HuH-7 (cell line): Measurements from ENCODE around the gene GIT2.
"Not testable (repeated sequence)": the region's sequence is repeated elsewhere in the genome, so short reads cannot be mapped to it uniquely, and the experiment has no call there.

Experiments
- DNase-seq: peaks from one replicate; pipeline ENCODE4 v3.0.0; 2011; ENCODE audit warnings: low spot score

Gene GIT2

DNA sequence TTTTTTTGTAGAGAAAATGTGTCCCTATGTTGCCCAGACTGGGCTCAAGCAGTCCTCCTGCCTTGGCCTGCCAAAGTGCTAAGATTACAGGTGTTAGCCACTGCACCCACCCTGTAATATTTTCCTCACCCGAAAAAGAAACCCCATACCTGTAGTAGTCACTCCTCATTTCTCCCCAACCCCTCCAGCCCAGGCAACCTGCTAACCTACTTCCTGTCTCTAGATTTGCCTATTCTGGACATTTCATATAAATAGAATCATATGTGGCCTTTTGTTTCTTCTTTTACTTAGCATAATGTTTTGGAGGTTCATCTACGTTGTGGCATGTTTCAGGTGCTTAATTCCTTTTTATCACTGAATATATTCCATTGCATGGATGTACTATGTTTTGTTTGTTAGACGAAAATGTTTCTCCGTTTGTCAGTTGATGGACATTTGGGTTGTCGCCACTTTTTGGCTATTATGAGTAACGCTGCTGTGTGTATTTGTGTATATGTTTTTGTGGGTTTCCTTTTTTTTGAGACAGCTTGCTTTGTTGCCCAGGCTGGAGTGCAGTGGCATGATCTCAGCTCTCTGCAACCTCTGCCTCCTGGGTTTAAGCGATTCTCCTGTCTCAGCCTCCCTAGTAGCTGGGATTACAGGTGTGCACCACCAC is 9.3 kb upstream of the GIT2 start:
- DNase-seq: no peak

DNA sequence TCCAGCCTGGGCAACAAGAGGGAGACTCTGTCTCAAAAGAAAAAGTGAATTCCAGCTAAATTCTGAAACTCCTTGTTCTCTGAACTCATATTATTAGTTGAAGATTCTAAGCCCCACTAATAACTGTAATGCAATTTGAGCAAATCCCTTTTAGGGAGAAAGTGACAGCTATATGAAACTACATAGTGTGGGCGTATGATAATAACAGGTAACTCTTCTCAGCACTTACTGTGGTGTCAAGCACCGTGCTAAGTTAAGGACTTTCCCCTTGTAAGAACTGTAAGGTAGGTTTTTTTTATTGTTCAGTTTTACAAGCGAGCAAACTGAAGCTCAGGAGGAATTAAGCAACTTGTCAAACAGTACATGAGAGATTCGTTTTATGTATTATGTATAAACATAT is 8.4 kb upstream of the GIT2 start:
- no peak for DNase-seq

DNA sequence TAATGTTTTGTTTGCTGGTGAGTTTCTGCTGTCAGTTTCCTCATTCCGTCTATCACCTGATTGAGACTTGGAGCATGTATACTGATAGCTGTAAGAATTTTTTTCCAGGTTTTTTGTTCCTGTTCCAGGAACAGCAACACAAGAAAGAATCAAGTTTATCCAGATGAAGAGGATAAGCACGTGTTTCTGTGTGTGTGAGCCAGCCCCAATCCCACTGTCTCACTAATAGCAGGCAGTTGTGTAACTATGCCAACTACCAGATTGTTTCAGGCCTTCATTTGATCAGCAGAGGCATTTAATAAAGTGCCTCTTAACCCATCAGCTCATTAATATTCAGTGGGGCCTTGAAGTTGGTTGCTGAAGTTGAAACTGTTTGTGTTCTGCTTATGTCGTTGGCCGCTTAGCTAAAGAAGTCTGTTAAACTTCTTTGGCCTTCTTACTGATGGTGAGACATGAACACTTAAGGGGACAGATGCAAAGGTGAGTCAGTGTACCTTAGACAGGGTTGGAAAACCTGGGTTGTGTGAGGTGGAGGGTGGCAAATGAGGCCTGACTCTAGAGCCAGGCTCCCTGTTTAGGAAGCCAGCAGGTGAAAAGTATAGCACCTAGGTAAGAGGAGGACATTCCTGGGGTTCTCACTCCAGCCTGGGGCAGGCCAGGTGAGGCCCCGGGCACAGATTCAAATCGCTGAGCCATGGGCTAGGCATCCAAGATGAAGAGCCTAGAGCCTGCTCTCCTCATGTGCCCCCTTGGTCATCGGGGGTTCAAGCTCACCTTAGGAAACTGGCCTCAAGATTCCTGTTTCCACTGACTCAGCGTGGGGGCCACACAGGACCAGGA is 6.7 kb upstream of the GIT2 start:
- DNase-seq: no peak

DNA sequence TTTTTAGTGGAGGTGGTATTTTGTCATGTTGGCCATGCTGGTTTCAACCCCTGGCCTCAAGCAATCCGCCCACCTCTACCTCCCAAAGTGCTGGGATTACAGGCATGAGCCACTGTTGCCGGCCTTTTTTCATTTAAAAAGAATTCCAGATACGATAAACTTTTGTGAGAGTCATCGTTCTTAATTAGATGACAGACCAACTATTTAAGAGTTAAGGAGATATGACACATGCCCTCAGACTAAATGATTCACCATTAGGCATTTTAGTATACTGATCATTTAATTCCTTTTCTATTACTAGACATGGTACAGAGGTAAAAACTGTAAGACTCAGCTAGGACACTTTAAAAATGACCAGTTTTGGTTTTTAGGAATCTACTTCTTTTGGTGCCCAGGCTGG is 5.4 kb upstream of the GIT2 start:
- DNase-seq: no peak

DNA sequence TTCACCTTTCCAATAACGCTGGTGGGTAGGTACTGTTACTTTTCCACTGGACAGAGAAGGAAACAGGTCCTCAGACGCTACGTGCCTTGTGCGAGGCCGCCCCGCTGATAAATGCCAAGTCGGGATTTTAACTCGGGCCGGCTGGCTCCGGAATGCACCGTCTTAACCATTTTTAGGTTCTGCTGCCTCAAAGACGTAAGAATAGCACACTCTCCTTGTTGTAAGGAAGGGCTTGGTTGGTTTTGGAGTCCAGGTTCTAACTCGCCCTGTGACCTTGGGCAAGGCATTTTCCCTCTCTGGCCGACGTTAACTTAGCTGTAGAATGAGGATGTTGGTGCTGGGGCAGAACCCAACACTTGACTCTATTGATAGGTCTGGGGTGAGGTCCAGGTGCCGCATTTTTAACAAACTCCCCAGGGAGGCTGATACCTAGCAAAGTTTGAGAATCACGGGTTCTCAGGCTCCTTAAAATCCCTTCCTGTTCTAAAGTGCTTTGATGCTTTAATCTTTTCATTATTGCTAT is 3.9 kb upstream of the GIT2 start:
- DNase-seq: no peak

DNA sequence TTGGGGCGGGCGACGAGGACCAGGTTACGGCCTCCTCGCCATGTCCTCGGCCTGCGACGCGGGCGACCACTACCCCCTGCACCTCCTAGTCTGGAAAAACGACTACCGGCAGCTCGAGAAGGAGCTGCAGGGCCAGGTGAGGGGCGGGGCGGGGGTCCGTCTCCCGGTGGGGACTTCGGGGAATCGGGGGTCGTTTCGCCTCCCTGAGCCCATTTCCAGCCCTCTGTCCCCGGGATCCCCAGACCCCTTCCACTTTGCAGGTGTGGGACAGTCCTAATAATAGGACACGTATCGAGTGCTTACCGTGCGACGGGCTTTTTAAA is 3.4 kb upstream of the GIT2 start:
- DNase-seq: no peak

DNA sequence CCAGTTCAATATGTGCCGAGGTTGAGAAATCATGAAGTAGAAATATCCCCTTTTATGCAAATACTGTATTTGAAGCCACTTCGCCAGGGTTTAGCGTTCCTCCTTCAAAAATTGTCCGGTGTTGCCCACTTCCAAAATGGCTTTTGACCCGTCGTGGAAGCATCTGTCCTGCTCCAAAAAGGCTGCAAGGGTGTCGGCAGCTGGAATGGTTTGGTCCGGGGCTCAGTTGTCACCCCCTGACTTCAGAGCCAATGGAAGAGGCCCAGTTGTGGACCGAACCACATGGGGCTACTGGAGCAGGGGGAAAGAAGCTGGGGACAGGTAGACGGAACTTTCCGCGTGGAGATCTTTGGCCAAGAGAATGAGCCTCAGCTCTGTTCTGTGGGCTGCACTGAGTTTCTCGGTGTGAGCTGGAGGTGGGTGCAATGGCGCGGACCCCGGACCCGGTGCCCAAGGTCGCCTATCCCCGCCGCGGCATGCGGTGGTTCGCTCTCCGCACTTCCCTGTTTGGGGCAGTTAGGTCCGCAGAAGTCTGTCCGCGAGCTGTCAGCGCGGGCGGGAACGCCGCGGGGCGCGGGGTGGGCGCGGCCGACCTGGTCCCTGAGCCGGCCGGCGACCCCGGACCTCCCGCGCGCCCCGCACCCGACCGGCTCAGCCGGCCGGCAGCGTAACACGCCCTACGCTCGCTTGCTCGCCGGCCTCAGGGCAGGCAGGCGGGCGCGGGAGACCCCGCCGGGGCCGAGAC is 2.9 kb upstream of the GIT2 start, which contains the start of gene ANKRD13A:
TSS of gene ANKRD13A (plus strand) at position 527 of the 745 bp plus-strand sequence. CDS start 259 bp downstream, outside the sequence.
- peak; percentile 92 for DNase-seq

DNA sequence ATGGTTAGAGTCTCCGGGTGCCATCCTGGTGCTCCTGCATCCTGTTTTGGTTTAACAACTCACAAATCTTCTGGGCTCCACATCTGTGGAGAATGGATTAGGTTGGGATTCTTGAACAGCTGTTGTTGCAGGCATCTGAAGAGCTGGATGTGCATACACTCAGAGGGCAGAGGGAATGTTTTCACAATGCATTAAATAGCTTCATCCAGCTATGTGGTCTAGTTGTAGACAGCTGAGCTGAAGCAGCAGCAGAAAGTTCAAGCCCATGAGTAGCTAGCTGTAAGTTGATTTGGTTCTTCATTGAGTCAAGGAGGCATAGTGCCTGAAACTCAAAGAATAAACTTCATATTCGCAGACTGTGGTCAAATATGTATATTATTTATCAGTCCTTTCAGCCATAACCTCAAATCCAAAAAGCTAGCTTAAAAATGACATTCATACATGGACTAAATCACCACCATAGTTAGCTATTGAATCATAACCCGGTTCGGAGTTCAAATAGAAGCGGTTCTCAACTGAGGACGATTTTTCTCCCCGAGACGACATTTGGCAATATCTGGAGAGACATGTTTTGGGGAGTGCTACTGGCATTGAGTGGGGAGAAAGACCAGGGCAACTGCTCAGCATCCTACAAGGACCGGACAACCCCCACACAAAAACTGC is 2.2 kb upstream of the GIT2 start:
- no peak for DNase-seq

DNA sequence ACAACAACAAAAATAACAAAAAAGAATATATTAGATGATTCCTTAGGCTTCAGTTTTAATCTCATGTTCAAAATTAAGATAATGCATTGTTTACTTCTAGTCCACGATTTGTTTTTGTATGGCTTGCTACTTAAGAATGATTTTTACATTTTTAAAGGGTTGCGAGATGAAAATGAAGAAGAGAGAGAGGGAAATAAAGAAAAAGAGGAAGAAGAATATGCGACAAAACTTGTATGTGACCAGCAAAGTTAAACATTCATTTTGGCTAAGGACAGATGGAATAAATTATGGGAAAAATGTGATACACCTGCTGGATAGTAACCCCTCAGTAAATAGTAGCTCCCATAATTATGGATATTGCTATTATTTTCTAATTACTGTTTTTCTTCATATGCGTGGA is 1.2 kb upstream of the GIT2 start:
- DNase-seq: no peak

DNA sequence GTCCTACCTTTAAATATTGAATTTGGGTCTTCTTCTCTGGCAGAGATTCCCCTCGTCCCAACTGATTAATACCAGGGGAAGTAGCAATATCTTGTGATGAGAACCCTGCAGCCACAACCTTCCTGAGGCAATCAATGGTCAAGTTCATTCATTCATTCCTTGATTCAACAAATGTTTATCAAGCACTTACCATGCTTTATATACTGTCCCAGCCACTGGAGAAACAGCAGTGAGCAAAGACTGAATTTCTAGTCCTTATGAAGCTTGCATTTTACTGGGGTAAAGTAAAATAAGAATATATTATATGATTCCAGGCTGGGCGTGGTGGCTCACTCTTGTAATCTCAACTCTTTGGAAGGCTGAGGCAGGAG is 300 bp upstream of the GIT2 start:
- no peak for DNase-seq

DNA sequence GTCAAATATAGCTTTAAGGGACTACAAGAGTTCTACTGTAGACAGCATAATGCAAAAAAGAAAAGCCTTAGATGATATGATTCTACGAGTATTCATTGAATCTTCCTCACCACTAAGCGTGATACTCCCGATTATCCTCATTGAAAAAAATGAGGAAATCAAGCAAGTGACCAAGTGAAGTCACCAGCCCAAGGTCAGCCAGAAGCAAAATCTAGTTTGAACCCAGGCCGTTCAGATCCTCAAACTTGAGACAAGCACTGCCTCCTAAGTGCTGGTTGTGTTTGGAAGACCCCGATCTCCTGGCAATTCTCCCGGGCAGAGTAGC is 845 bp downstream of the GIT2 start:
- DNase-seq: no peak

DNA sequence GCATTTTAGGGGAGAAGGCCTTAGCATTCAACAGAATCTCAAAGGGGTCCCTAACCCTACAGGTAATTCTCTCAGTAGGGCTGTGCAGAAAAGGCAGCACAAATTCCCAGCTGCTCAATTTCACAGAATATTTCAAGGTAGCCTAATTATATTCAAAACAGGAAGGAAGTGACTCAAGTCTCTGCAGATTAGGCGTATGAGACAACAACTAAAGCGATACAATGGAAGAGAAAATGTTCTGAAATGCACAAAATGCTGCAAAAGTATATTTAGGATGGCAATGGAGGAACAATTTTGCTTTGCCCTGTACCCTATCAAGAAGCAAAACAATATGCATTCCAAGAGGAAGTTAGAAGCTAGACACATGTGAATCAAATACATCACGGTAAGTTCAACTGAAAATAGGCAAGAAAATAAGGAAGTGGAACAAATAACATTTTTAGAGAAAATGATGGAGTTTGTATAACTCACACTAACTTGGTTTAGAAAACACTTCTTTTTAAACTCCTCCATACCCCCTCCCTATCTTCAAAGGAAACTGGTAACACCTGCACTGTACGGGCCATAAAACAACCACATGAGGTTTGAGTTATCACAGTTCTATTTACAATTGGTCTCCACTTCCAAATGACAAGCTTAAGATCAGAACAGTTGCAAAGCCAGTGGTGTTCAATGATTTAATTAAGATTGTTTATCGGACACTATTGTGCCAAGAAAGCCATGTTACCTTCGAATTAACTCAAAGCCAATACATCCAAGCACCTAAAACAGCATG is 1.6 kb downstream of the GIT2 start:
- no peak for DNase-seq

DNA sequence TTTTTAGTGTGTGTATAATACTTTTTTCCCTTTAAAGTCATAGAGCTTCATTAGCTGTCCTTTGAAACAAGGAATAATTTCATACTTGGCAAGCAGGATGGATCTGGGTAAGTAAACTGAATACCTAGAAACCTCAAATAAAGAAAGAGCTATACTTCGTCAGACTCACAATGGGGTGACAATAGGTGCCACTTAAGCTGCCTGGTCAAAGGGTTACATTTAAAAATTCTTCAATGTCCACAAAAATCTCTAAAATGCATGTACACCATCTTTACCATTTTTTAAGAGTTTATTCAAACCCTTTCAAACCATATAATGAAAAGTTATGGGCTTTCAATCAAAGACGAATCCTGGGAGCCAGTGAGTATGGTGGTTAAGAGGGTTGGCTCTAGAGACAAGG is 3.1 kb downstream of the GIT2 start:
- no peak for DNase-seq

DNA sequence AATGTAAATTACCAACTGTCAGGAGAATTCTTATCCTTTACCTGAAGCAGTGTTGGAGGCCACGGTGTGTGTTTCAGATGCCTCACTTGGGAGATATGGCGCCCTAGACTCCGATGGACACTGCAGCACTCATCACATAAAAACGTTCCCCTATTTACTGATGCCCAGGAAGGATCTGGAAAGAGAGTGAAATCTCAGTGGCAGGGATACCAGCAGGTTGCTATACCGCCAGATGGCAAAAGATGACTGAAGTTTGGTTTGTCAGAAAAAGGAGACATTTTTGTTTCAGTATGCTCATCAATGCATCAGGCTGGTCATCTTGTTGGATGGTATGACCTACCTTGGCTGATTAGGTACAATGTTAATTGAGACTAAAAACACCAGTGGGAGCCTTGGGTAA is 4.6 kb downstream of the GIT2 start:
- no peak for DNase-seq

DNA sequence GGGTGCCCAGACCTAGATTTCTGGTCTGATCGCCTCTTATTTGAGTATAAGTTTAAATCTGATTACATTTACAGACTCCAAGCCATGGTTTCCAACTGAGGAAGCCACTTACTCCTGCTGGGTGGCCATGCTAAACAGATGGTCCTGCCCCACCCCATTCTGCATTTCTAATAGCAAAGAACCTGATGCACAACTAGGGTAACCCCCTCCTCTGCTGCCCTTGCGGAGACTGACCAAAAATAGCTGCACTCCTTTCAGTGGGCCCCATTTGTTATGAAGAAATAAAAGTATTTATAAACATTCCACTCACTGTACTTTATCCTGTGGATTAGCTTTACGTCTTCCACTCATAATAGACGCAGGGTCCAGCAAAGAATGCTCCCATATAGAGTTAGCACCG is 6.8 kb downstream of the GIT2 start:
- no peak for DNase-seq

DNA sequence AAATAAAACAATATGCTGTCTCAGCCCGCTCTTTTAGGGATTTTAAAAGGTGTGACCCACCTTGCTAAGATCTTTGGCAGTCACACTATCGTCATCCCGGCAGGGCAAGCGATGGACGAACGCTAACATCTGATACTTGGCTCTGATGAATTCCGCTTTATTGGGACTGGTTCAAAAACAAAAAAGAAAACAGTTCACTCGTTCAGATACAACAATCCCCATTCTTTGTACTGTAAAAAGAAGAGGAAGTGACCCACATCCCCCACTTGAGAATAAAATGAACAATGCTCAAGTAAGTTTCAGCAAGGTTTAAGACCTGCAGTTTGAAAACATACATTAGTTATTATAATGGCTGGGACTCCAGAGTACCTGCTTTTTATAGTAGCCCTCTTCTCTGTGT is 7.3 kb downstream of the GIT2 start:
- DNase-seq: no peak

DNA sequence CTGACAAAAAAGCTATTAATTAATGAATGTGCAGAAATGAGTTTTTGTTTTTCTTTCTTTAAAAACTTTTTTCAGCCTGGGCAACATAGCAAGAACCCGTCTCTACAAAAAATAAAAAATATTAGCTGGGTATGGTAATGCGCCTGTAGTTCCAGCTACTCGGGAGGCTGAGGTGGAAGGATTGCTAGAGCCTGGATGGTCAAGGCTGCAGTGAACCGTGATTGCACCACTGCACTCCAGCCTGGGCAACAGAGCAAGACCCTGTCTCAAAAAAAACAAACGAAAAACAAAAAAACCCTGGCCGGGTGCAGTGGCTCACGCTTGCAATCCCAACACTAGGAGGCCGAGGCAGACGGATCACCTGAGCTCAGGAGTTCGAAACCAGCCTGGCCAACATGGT is 7.9 kb downstream of the GIT2 start:
- DNase-seq: no peak

DNA sequence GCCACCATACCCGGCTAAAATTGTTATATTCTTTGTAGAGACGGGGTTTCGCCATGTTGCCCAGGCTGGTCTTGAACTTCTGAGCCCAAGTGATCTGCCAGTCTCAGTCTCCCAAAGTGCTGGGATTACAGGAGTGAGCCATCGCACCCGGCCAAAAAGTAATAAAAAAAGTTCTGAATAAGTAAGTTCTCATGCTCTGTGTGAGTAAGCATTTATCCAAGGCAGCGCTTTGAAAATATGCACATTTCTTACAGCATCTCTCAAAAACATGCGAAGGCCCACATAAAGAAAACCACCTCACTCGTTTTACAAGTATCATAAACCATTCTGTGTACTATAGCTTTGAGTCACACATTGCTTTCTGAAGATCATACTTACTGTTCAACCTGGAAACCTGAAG is 8.6 kb downstream of the GIT2 start:
- DNase-seq: no peak

DNA sequence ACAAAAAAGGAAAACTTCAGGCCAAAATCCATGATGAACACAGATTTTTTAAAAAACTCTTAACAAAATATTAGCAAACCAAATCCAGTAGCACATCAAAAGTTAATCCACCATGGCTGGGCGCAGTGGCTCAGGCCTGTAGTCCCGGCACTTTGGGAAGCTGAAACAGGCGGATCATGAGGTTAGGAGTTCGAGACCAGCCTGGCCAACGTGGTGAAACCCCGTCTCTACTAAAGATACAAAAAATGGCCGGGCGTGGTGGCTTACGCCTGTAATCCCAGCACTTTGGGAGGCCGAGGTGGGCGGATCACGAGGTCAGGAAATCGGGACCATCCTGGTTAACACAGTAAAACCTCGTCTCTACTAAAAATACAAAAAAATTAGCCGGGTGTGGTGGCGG is 9.9 kb downstream of the GIT2 start:
- DNase-seq: not testable (repeated sequence)

DNA sequence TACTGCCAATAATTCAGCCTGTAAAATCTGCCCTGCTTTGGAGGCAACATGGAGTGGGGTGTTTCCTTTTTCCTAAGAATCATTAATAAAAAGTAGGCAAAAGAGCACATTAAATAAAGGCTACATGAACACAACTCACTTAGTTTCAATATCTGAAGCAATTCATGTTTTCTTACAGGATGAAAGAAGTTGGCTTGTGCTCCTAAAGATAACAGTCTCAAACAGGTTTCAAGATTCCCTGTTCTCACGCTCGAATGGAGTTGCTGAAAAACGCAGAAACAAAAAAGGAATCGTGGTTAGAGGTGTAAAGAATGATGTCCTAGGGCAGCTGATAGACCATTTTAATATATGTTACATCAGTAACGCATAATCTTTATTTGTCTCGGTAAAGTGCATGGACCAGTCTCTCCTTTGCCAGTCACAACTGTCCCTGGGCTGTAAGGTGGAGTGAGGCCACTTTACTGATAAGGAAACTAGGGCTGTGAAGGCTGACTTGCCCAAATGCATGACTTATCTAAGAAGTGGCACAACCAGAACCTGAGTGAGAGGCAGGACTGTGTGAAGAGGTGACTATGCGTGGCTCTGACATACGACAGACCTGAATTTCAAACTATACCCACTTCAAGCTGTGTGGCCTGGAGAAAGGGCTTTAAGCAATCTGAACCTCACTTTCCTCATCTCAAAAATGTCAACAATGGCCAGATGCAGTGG is 12.6 kb downstream of the GIT2 start:
- DNase-seq: no peak

DNA sequence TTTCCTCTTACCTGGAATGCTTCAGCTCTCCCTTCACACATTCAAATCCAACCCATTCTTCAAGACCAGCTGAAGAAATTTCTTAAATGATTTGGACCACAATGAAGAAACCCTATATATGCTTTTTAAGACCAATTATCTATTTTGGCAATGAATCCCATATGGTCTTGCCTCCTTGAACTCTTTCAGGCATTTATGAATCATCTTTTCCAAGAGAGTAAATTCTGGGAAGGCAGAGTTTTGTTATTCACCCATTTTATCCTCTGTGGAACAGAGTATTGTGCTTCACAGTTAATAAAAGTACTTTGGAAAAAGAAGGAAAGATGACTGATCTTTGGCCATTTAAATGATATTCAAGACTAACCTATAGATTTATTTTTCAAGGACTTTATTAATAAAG is 14.0 kb downstream of the GIT2 start:
- no peak for DNase-seq
